Vein endothelial cell (primary cell): ENCODE measurements around the gene GSTM2. TPM values are rescaled to one million over a fixed set of nuclear protein-coding genes. Genes with fewer than 3 reads are reported as not detected.

Source experiments
- total RNA-seq: library from RNA; depleted of rRNA; stranded (reverse); fragments of >200 nt; gene quantifications from 2 replicates; pipeline ENCODE4 v1.2.3, GENCODE V29; 2012

GSTM2 gene
- 1.7 and 4.9 TPM in 2 replicates for total RNA-seq

GRCh38 chr1:109667452-109668122, at the start of gene GSTM2:
TSS of gene GSTM2 (plus strand) at chr1:109668057. CDS start at chr1:109668116, 59 bp downstream.

GRCh38 chr1:109619576-109620400, 48.1 kb upstream of the GSTM2 start, which contains the start of the genes AMPD2 and GNAT2:
TSS of gene AMPD2 (plus strand) at chr1:109619837. CDS start at chr1:109621176, 1,339 bp downstream.
TSS of gene GNAT2 (minus strand) at chr1:109619616. CDS start at chr1:109612870, 6,746 bp downstream.

GRCh38 chr1:109655615-109656519, 12.0 kb upstream of the GSTM2 start, which contains the start of gene GSTM4:
TSS of gene GSTM4 (plus strand) at chr1:109656099. CDS start at chr1:109656390, 291 bp downstream.

GRCh38 chr1:109687641-109688499, 20.0 kb downstream of the GSTM2 start, which contains the start of gene GSTM1:
TSS of gene GSTM1 (plus strand) at chr1:109687817. CDS start at chr1:109687874, 57 bp downstream.

GRCh38 chr1:109711593-109712320, 43.9 kb downstream of the GSTM2 start, which contains the start of gene GSTM5:
TSS of gene GSTM5 (plus strand) at chr1:109712251. CDS start at chr1:109712313, 62 bp downstream.

Other genes with a start within 250 kb of the GSTM2 start
- 53.9 and 82.5 TPM in 2 replicates for gene PSMA5, start 241.6 kb upstream of the GSTM2 start, total RNA-seq
- gene SYPL2, start 201.5 kb upstream of the GSTM2 start, total RNA-seq, result under 0.01 TPM in 1 of 2 replicates, not detected in the other
- gene ATXN7L2, start 184.2 kb upstream of the GSTM2 start, total RNA-seq, result 2.0 and 3.3 TPM in 2 replicates
- 6.5 and 7.8 TPM in 2 replicates for gene CYB561D1, start 174.0 kb upstream of the GSTM2 start, total RNA-seq
- 0.38 and 0.65 TPM in 2 replicates for gene AMIGO1, start 158.3 kb upstream of the GSTM2 start, total RNA-seq
- gene GPR61, start 128.2 kb upstream of the GSTM2 start, total RNA-seq, result 0.65 TPM in 1 of 2 replicates, not detected in the other
- 16.0 and 21.6 TPM in 2 replicates for gene GNAI3, start 119.4 kb upstream of the GSTM2 start, total RNA-seq
- not detected in 2 replicates for gene GNAT2, start 48.4 kb upstream of the GSTM2 start, total RNA-seq
- gene AMPD2, start 48.2 kb upstream of the GSTM2 start, total RNA-seq, result 48.3 and 65.3 TPM in 2 replicates
- 2.1 and 3.3 TPM in 2 replicates for gene GSTM4, start 12.0 kb upstream of the GSTM2 start, total RNA-seq
- gene GSTM1, start 19.8 kb downstream of the GSTM2 start, total RNA-seq, result 20.6 TPM in 1 of 2 replicates, not detected in the other
- under 0.01 and 0.10 TPM in 2 replicates for gene GSTM5, start 44.2 kb downstream of the GSTM2 start, total RNA-seq
- 54.7 and 54.9 TPM in 2 replicates for gene GSTM3, start 73.0 kb downstream of the GSTM2 start, total RNA-seq
- gene EPS8L3, start 95.9 kb downstream of the GSTM2 start, total RNA-seq, result under 0.01 TPM in 1 of 2 replicates, not detected in the other
- gene CSF1, start 242.8 kb downstream of the GSTM2 start, total RNA-seq, result 21.0 and 22.5 TPM in 2 replicates